Measurements from ENCODE around the gene AKAP6.
A peak's percentile ranks its signal among the peaks of the same experiment; 100 is the strongest.

The AKAP6 gene

DNA sequence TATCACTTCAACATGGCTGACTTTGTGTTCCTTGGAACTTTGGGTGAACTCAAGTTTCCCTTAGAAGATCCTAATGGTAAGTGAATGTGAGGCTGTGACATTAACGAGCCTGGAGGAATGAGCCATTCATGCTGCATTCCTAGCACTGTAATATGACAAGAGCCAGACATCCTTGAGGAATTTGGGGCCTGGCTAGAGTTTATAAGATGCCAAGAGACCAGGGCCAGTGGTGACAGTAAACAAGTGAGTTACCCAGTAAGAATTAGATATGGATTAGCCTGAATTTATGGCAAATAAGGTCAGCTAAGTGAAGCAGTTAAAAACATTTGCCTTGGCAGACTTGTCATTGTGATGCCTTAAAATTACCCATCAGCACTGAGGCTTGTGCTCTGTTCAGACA lies 232.4 kb downstream of the AKAP6 start:
- Histone ChIP-seq H3K9me3 (ENCODE audit: control insufficient read depth, low read length) (no peaks in the 10 kb centered on the region), H3K4me3 (ENCODE audit: extremely low read depth, insufficient read depth, low read length, poor library complexity, severe bottlenecking) (no peak overlapping the region), H3K4me1 (ENCODE audit: control insufficient read depth, insufficient read depth, low read length, poor library complexity, severe bottlenecking) (peaks cover 44% of the 10 kb centered on the region), H3K36me3 (ENCODE audit: control insufficient read depth, insufficient read depth, low read length) (no peaks in the 10 kb centered on the region), H3K27ac (ENCODE audit: low read depth, low read length, severe bottlenecking) (peak overlapping the region; percentile 89)
- WGBS, 2 experiments (ENCODE audit: insufficient coverage in 2 of 2), result 33% methylated on average over 1 of the region's 1 CpG

DNA sequence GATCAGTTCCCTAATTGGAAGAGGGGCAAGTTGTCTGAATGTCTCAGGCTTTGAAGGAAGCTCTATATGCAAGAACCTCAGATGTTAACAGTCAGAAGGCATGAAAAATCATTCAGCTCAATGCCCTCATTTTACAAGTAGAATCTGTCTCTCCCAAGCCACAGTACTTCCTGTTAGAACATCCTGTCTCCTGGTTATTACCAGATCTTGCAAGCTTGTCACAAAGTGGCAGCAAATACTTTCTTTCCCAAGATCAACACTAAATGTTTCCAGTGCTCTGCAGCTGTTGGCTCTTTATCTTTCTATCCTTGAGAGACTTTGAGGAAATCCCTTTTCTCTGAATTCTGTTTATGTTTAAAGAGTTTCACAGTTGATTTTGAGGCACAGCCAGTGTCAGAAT lies 235.5 kb downstream of the AKAP6 start:
- Histone ChIP-seq H3K27ac (ENCODE audit: low read depth, low read length, severe bottlenecking) (peak overlapping the region; percentile 75), H3K4me1 (ENCODE audit: control insufficient read depth, insufficient read depth, low read length, poor library complexity, severe bottlenecking) (peaks cover 30% of the 10 kb centered on the region), H3K4me3 (ENCODE audit: extremely low read depth, insufficient read depth, low read length, poor library complexity, severe bottlenecking) (no peak overlapping the region), H3K9me3 (ENCODE audit: control insufficient read depth, low read length) (no peaks in the 10 kb centered on the region), H3K36me3 (ENCODE audit: control insufficient read depth, insufficient read depth, low read length) (no peaks in the 10 kb centered on the region)

DNA sequence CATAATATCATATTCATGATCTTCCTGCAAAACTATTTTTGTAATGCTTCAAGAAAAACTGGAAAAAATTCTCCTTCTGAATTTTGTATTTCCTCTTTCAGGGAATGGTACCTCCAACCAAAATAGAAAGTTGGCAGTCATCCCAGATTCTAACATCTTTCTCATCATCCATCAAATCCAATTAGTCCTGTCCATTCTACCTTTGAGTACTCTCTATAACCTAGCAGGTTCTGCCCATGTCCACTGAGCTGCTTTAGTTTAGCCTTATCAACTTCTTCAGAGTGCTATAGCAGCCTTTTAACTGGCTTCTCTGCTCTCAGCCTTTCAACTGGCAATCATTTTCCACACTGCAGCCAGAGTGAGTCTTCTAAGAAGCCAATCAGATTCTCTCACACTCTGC lies 236.2 kb downstream of the AKAP6 start:
- Histone ChIP-seq H3K9me3 (ENCODE audit: control insufficient read depth, low read length) (no peaks in the 10 kb centered on the region), H3K4me1 (ENCODE audit: control insufficient read depth, insufficient read depth, low read length, poor library complexity, severe bottlenecking) (peaks cover 26% of the 10 kb centered on the region), H3K27ac (ENCODE audit: low read depth, low read length, severe bottlenecking) (peak overlapping the region; percentile 75), H3K36me3 (ENCODE audit: control insufficient read depth, insufficient read depth, low read length) (no peaks in the 10 kb centered on the region), H3K4me3 (ENCODE audit: extremely low read depth, insufficient read depth, low read length, poor library complexity, severe bottlenecking) (no peak overlapping the region)

DNA sequence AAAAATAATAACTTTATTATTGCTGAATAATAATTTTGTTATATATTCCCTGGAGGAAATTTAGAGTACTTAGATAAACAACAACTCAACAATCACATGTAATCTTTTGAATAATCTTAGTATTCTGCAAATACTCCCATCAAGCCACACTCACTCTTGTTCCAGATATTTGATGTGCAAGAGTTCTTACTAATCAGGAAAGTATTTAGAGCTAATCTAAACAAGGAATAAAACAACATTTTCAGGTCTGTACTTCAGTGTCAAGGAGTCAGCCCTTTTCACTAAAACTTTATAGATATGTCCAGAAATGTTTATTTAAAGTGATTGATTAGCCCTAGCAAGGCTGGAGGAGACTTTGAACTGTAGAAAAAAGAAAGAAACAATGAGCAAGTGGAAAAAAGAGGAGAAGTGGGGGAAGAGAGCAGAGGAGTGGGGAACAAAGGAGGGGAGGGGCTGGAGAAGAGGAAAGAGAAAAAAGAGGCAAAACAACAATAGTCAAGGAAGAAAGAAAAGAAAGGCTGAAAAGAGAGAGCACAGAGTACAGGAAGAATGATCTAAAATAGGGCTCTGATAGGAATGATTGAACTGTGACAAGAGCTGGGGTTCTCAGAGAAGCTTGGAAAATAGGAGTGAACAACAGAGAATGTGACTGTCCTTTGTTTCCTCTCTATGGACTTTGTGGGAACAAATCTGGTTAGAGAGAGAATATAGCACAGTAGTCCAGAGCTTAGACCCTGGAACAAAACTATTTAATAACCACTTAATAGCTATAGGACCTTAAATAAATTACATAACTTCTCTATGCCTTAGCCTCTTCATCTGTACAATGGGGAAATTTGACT lies 238.7 kb downstream of the AKAP6 start:
- H3K36me3 ChIP-seq (ENCODE audit: control insufficient read depth, insufficient read depth, low read length), result no peaks in the 10 kb centered on the region
- H3K27ac ChIP-seq (ENCODE audit: low read depth, low read length, severe bottlenecking), result peak overlapping the region; percentile 74
- no peaks in the 10 kb centered on the region for H3K9me3 ChIP-seq (ENCODE audit: control insufficient read depth, low read length)
- H3K4me3 ChIP-seq (ENCODE audit: extremely low read depth, insufficient read depth, low read length, poor library complexity, severe bottlenecking), result no peak overlapping the region
- H3K4me1 ChIP-seq (ENCODE audit: control insufficient read depth, insufficient read depth, low read length, poor library complexity, severe bottlenecking), result peaks cover 18% of the 10 kb centered on the region

DNA sequence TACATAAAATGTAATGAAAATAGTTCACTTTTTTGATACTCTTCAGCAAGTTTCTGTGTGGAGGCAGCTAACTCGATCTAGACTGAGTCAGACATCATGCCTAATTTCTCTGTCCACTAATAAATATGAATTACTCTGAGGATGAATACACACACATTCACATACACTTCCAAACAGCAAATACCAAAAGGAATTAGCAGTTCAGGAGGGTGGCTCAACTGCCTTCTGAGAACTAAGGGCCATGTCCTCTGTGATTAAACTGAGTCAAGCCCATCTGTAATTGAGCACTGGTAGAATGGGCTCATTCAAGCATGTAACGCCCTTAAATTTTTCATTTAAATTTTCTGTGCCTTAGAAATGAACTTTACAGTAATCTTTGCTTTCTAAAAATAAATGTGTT lies 242.5 kb downstream of the AKAP6 start:
- WGBS, 2 experiments (ENCODE audit: insufficient coverage in 2 of 2), result no CpG with 5 or more reads among the region's 2 CpGs
- Histone ChIP-seq H3K4me1 (ENCODE audit: control insufficient read depth, insufficient read depth, low read length, poor library complexity, severe bottlenecking) (peaks cover 2% of the 10 kb centered on the region), H3K36me3 (ENCODE audit: control insufficient read depth, insufficient read depth, low read length) (no peaks in the 10 kb centered on the region), H3K4me3 (ENCODE audit: extremely low read depth, insufficient read depth, low read length, poor library complexity, severe bottlenecking) (no peak overlapping the region), H3K27ac (ENCODE audit: low read depth, low read length, severe bottlenecking) (no peak overlapping the region), H3K9me3 (ENCODE audit: control insufficient read depth, low read length) (no peaks in the 10 kb centered on the region)

DNA sequence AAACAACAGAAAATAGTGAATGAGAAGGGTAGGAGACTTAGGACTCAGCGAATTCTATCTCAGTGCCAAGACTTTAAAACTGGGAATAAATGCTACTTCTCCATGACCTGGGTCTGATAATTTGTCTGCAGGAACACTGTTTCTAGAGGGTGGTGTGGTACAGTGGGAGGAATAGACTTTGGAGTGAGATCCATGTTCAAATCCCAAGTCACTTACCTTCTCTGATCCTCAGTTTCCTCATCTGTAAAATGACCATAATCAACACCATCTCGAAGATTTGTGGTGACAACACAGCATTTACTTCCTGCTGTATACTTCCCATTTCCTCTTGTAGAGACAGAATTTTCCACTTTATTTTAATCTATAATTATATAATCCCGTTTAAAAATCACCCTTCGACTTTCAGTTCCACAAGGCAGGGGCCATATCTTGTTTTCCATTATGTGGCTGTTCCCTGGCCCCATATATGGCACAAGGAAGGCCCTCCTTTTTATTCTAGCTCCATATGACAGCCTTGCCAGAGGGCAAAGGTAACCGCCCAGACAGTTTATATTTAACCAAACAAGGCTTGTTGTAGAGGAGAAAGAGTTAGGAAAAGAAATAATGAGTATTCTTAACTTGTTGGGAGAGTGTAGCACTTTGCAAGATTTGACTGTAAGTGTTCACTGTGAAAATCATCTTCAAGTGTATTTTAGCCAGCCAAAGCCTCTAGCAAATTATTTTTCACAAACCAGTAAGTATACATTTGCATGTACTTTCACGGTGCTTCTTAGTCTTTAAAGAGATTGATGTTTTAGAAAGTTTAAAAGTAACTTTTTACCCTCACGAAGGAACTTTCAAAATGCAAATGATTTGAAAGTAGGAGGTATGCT lies 243.1 kb downstream of the AKAP6 start:
- WGBS, 2 experiments (ENCODE audit: insufficient coverage in 2 of 2), result 47 to 78% methylated on average over 3 to 4 of the region's 7 CpGs
- Histone ChIP-seq H3K4me1 (ENCODE audit: control insufficient read depth, insufficient read depth, low read length, poor library complexity, severe bottlenecking) (no peaks in the 10 kb centered on the region), H3K27ac (ENCODE audit: low read depth, low read length, severe bottlenecking) (no peak overlapping the region), H3K9me3 (ENCODE audit: control insufficient read depth, low read length) (no peaks in the 10 kb centered on the region), H3K4me3 (ENCODE audit: extremely low read depth, insufficient read depth, low read length, poor library complexity, severe bottlenecking) (no peak overlapping the region), H3K36me3 (ENCODE audit: control insufficient read depth, insufficient read depth, low read length) (no peaks in the 10 kb centered on the region)

DNA sequence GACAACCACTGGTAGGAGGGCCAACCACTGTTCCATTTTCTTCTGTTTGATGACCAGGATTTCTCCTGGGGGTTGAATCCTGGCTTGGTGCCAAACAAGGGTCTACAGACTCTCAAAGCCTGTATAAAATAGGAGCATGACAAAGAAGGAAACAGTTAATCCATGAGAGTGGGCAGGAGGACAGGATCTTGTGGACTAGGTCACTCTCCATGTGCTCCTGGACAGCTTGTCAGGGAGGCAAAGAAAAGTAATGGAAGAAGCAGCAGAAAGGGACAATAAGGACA lies 243.7 kb downstream of the AKAP6 start:
- H3K36me3 ChIP-seq (ENCODE audit: control insufficient read depth, insufficient read depth, low read length), result no peaks in the 10 kb centered on the region
- H3K4me1 ChIP-seq (ENCODE audit: control insufficient read depth, insufficient read depth, low read length, poor library complexity, severe bottlenecking), result no peaks in the 10 kb centered on the region
- H3K4me3 ChIP-seq (ENCODE audit: extremely low read depth, insufficient read depth, low read length, poor library complexity, severe bottlenecking), result no peak overlapping the region
- H3K27ac ChIP-seq (ENCODE audit: low read depth, low read length, severe bottlenecking), result no peak overlapping the region
- H3K9me3 ChIP-seq (ENCODE audit: control insufficient read depth, low read length), result no peaks in the 10 kb centered on the region

DNA sequence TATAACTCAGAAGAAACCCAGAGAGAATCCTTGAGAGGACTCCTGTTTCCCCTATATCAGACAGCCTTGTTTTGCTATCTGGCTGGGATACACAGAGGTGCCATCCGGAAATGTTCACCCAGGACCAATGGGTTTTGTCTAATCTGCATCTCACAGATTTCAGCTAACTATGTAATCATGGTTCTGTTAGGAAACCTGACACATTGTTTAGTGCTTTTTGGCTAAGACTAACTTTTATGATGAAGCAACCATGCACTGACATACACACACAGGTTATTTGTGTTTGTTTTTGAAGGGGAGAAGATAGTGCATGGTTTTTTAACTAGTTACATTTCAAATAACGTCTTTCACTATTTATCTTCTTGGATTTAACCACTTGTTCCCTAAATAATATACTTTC lies 245.2 kb downstream of the AKAP6 start:
- no peaks in the 10 kb centered on the region for H3K9me3 ChIP-seq (ENCODE audit: control insufficient read depth, low read length)
- 80% methylated on average over 2 of the region's 2 CpGs; no CpG with 5 or more reads in 1 of the 2 experiments for WGBS, 2 experiments (ENCODE audit: insufficient coverage in 2 of 2)
- no peak overlapping the region for H3K27ac ChIP-seq (ENCODE audit: low read depth, low read length, severe bottlenecking)
- no peak overlapping the region for H3K4me3 ChIP-seq (ENCODE audit: extremely low read depth, insufficient read depth, low read length, poor library complexity, severe bottlenecking)
- no peaks in the 10 kb centered on the region for H3K36me3 ChIP-seq (ENCODE audit: control insufficient read depth, insufficient read depth, low read length)
- no peaks in the 10 kb centered on the region for H3K4me1 ChIP-seq (ENCODE audit: control insufficient read depth, insufficient read depth, low read length, poor library complexity, severe bottlenecking)

DNA sequence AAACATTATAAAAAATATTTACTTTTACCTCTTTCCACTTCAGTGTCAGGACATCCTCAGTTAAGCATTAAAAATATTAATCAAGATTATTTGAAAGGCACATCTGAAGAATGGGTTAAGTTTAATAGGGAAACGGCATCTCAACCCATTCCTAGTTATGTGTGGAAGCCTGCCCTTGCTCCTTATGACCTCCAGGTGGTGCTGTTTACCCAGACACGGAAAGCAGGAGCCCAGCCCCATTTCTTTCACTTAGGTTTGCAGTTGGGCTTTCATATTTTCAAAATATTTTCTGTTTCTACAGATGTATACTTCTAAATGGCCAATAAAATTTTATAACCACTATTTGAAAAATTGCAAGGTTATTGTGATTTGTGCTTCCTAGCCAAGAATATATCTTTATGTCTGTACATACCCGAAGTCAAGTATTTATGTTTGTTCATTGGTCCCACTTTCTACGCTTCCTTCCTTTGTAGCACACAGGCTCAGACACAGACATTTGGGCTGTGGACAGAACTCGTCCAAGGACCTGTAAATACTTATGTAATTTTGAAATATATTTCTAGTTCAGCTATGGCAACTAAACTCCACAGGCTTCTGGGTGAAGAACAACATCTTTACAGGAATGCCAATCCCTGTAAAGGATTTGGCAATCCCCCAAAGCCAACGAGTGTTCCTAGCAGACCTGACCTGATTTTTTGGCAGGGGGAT lies 247.1 kb downstream of the AKAP6 start:
- Histone ChIP-seq H3K9me3 (ENCODE audit: control insufficient read depth, low read length) (no peaks in the 10 kb centered on the region), H3K4me1 (ENCODE audit: control insufficient read depth, insufficient read depth, low read length, poor library complexity, severe bottlenecking) (no peaks in the 10 kb centered on the region), H3K4me3 (ENCODE audit: extremely low read depth, insufficient read depth, low read length, poor library complexity, severe bottlenecking) (no peak overlapping the region), H3K27ac (ENCODE audit: low read depth, low read length, severe bottlenecking) (no peak overlapping the region), H3K36me3 (ENCODE audit: control insufficient read depth, insufficient read depth, low read length) (no peaks in the 10 kb centered on the region)
- WGBS, 2 experiments (ENCODE audit: insufficient coverage in 2 of 2), result 80 to 100% methylated on average over 1 of the region's 6 CpGs

DNA sequence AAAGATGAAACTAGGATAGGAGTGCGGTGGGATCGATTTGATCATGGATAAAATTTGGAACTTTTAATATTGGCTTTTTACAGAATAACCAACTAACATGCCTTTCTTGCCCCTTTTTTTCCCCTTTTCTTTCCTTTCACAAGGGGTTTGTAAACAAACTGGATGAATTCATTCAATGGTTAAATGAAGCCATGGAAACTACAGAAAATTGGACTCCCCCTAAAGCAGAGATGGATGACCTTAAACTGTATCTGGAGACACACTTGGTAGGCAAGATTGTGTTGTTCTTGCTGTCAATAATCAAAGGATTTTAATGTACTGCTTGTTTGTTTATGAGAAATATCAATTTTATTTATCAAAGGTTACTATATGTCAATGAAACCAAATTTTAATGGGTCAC lies 247.9 kb downstream of the AKAP6 start:
- H3K4me1 ChIP-seq (ENCODE audit: control insufficient read depth, insufficient read depth, low read length, poor library complexity, severe bottlenecking), result no peaks in the 10 kb centered on the region
- H3K4me3 ChIP-seq (ENCODE audit: extremely low read depth, insufficient read depth, low read length, poor library complexity, severe bottlenecking), result no peak overlapping the region
- no peaks in the 10 kb centered on the region for H3K9me3 ChIP-seq (ENCODE audit: control insufficient read depth, low read length)
- H3K36me3 ChIP-seq (ENCODE audit: control insufficient read depth, insufficient read depth, low read length), result no peaks in the 10 kb centered on the region
- WGBS, 2 experiments (ENCODE audit: insufficient coverage in 2 of 2), result no CpG with 5 or more reads among the region's 2 CpGs
- no peak overlapping the region for H3K27ac ChIP-seq (ENCODE audit: low read depth, low read length, severe bottlenecking)

DNA sequence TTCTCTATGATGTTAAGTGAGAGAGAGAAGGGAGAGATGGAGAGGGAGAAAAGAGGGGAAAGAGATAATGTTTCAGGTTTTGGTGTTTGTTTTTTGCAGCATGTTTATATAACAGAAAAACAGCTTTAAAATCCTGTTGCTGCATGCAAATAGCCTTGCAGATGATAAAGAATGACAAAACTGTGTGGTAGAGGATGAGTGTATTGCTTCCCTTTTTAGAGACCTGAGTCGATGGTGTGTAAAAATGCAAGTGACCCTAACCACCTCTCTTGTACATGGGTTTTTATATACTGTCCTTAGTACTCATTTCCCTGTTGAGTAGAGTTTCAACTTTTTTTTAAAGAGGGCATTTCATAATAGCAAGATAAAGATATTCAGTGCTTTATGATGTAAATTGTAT lies 249.1 kb downstream of the AKAP6 start:
- Histone ChIP-seq H3K27ac (ENCODE audit: low read depth, low read length, severe bottlenecking) (no peak overlapping the region), H3K4me3 (ENCODE audit: extremely low read depth, insufficient read depth, low read length, poor library complexity, severe bottlenecking) (no peak overlapping the region), H3K36me3 (ENCODE audit: control insufficient read depth, insufficient read depth, low read length) (no peaks in the 10 kb centered on the region), H3K4me1 (ENCODE audit: control insufficient read depth, insufficient read depth, low read length, poor library complexity, severe bottlenecking) (no peaks in the 10 kb centered on the region), H3K9me3 (ENCODE audit: control insufficient read depth, low read length) (no peaks in the 10 kb centered on the region)
- WGBS, 2 experiments (ENCODE audit: insufficient coverage in 2 of 2), result no CpG with 5 or more reads among the region's 1 CpG

Data from mesodermal cell (in vitro differentiated cells).